Adrenal gland (tissue), 12 donors: ENCODE results near the gene PCDH9. TPM values are rescaled to one million over a fixed set of nuclear protein-coding genes. Genes with fewer than 3 reads are reported as not detected.

ENCODE experiments used
- DNase-seq, 7 donors: peaks; one replicate each; pipeline ENCODE4 v3.0.0-alpha.2; 2019 to 2020
- H3K27ac ChIP-seq, 5 donors: fragments of 200-600 bp; sonication (generic) in 4 of 5; 1 replicate in 3 of 5; 2 replicates in 2 of 5; pipeline versions ENCODE4 v1.5.1 to v1.8.0; 2016 to 2020; ENCODE audit warnings: mild to moderate bottlenecking in 1 of 5
- H3K27me3 ChIP-seq: fragments of 200-600 bp; 2 replicates; pipeline ENCODE4 v1.8.0; 2021
- H3K36me3 ChIP-seq, 2 donors: fragments of 200-600 bp; replicated peaks in 1 of 2; 1 replicate in 1 of 2; 2 replicates in 1 of 2; pipeline versions ENCODE4 v1.5.1 to v1.8.0; 2018 to 2022
- H3K4me1 ChIP-seq, 2 donors: fragments of 200-600 bp; replicated peaks in 1 of 2; 1 replicate in 1 of 2; 2 replicates in 1 of 2; pipeline versions ENCODE4 v1.5.1 to v1.8.0; 2018 to 2021
- H3K4me3 ChIP-seq, 4 donors: fragments of 200-600 bp; sonication (generic) in 3 of 4; one replicate each; pipeline ENCODE4 v1.5.1; 2016 to 2018
- H3K9me3 ChIP-seq, 3 donors: fragments of 200-600 bp; sonication (generic) in 1 of 3; replicated peaks in 1 of 3; 1 replicate in 2 of 3; 2 replicates in 1 of 3; pipeline versions ENCODE4 v1.5.1 to v1.8.0; 2016 to 2021
- POLR2A ChIP-seq, 2 donors: fragments of 450-650 bp; IDR thresholded peaks; one replicate each; pipeline ENCODE4 v1.6.1; 2017; ENCODE audit warnings: antibody characterized with exemption in 2 of 2, mild to moderate bottlenecking in 2 of 2, moderate library complexity in 1 of 2
- WGBS, 4 donors: extraction: QIAGEN DNeasy Blood & Tissue Kit in 2 of 4; methylation state at CpG; one replicate each; pipeline versions ENCODE4 v1.1.5 to v1.1.7; 2013 to 2017; 5-methylcytosine and 5-hydroxymethylcytosine counted together
- intact Hi-C, 2 donors: fragments of 100-400 bp; cut with DNase I; formaldehyde crosslinking; loops; one replicate each; pipeline versions ENCODE4 v1.14.1 to v1.15.0; 2022 to 2023
- polyA plus RNA-seq, 3 donors: library from polyadenylated mRNA; stranded (reverse); fragments of 200-250 nt in 2 of 3; fragments of 350-450 nt in 1 of 3; fragmentation: Illumina TruSeq in 1 of 3; extraction: RNeasy Lipid Tissue Mini Kit (QIAGEN cat#74804) in 1 of 3; gene quantifications; one replicate each; pipeline ENCODE4 v1.2.3, GENCODE V29; 2013 to 2014
- total RNA-seq, 9 donors: library from RNA; depleted of rRNA in 4 of 9; stranded (reverse); fragments of >200 nt in 4 of 9; fragments of 120-200 nt in 1 of 9; fragmentation: NEBNext Ultra II Directional in 1 of 9; extraction: Animal tissue kit (Norgen Biotek cat#: 25700) in 1 of 9; gene quantifications; one replicate each; pipeline versions ENCODE4 v1.1.0 to v1.2.4, GENCODE V29; 2013 to 2023
- TF ChIP-seq, protein P1 (sequence below), 6 experiments: fragments of 450-650 bp in 4 of 6; fragments of 200-600 bp in 2 of 6; sonication (generic) in 1 of 6; IDR thresholded peaks; 1 replicate in 5 of 6; 2 replicates in 1 of 6; pipeline versions ENCODE4 v1.5.1 to v1.8.0; 2016 to 2021; ENCODE audit warnings: antibody characterized with exemption in 6 of 6, mild to moderate bottlenecking in 2 of 6, moderate library complexity in 1 of 6
- donor health status: healthy with polysubstance abuse.
- donor health status: Bipolar disorder and iron deficiency.
- donor health status: DM: yes; HTN: yes; CAD: no.
- donor health status: DM: no; HTN: no; CAD: no.
- donor health status: DM: no; HTN: no; CAD: no.
- donor health status: DM: yes; HTN: yes; CAD: no.

Gene PCDH9
- total and polyA plus RNA-seq, 12 donors, result 0.71 to 10.9 (median 3.6) TPM

DNA sequence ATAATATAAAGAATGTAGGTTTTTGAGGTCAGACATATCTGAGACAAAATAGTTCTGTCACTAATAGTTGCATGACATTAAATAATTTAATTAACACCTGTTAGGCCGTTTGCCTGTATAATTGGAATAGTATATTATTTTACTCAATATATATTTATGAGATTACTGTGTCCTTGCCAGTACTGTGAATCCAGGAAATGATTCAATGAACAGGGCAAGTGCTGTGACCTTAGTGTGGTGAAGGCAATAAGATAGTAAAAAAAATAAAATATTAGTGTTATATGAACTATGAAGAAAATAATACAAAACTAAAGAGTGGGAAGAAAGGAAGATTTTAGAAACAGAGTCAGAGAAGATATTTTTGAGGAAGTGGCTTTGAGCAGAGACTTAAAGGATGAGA, 403.7 kb downstream of the PCDH9 start:
- no peak overlapping the region for H3K27ac ChIP-seq
- intact Hi-C loops, result no loop called here
- TF ChIP-seq, protein P1, sequence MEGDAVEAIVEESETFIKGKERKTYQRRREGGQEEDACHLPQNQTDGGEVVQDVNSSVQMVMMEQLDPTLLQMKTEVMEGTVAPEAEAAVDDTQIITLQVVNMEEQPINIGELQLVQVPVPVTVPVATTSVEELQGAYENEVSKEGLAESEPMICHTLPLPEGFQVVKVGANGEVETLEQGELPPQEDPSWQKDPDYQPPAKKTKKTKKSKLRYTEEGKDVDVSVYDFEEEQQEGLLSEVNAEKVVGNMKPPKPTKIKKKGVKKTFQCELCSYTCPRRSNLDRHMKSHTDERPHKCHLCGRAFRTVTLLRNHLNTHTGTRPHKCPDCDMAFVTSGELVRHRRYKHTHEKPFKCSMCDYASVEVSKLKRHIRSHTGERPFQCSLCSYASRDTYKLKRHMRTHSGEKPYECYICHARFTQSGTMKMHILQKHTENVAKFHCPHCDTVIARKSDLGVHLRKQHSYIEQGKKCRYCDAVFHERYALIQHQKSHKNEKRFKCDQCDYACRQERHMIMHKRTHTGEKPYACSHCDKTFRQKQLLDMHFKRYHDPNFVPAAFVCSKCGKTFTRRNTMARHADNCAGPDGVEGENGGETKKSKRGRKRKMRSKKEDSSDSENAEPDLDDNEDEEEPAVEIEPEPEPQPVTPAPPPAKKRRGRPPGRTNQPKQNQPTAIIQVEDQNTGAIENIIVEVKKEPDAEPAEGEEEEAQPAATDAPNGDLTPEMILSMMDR (IDR thresholded peaks at IDR 0.05), result no peak
- no peaks in the 10 kb centered on the region for H3K9me3 ChIP-seq
- no peak for DNase-seq
- WGBS, 4 donors, result 20 to 28% (median 22%) methylated on average over 1 of the region's 1 CpG
- no peaks in the 10 kb centered on the region for H3K36me3 ChIP-seq
- H3K4me3 ChIP-seq, result no peak overlapping the region
- H3K27me3 ChIP-seq, result no peaks in the 10 kb centered on the region
- H3K4me1 ChIP-seq, result no peaks in the 10 kb centered on the region

DNA sequence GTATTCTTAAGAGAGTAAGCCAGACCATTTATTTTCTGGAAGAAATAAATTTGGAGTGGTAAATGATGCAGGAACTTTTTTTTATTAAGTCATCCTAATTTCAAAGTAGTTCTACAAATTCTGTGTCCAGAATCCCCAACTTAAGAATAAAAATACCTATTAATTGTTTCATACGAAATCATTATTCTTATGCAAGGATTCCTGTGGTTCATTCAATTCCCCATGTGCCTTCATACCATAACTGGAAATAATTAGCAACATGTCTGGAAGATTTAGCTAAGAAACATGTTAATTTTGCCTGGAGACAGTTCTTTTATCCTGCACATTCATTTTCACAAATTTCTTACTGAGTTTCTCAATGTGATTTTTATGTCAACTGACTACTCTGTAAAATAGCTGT, 408.6 kb downstream of the PCDH9 start:
- 32 to 73% (median 65%) methylated on average over 1 of the region's 1 CpG for WGBS, 4 donors
- no peak overlapping the region for H3K27ac ChIP-seq
- no peaks in the 10 kb centered on the region for H3K36me3 ChIP-seq
- TF ChIP-seq POLR2A (IDR thresholded peaks at IDR 0.05), result no peak
- TF ChIP-seq, protein P1 (IDR thresholded peaks at IDR 0.05), result no peak
- no peak for DNase-seq
- no peaks in the 10 kb centered on the region for H3K27me3 ChIP-seq
- intact Hi-C loops, result no loop called here
- no peaks in the 10 kb centered on the region for H3K4me1 ChIP-seq
- no peak overlapping the region for H3K4me3 ChIP-seq
- H3K9me3 ChIP-seq, result no peaks in the 10 kb centered on the region

DNA sequence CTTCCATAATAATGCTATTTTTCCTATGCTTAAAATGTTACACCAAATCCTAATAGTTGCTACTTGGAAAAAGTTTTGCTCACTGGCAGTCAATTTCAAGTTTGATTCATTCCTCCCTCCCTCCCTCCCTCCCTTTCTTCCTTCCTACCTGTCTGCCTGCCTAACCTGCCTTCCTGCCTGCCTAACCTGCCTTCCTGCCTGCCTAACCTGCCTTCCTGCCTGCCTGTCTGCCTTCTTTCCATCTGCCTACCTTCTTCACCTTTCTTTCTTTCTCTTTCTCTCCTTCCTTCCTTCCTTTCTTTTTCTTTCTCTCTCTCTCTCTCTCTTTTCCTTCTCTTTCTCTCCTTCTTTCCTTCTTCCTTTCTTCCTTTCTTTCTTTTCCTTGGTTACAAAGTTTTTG, 418.7 kb downstream of the PCDH9 start:
- H3K9me3 ChIP-seq, result peaks cover 0 to 5% (median 0%) of the 10 kb centered on the region in 3 donors
- TF ChIP-seq POLR2A (IDR thresholded peaks at IDR 0.05), result no peak
- TF ChIP-seq, protein P1 (IDR thresholded peaks at IDR 0.05), result no peak
- DNase-seq, result no peak
- no peaks in the 10 kb centered on the region for H3K27me3 ChIP-seq
- H3K36me3 ChIP-seq, result no peaks in the 10 kb centered on the region
- no peak overlapping the region for H3K4me3 ChIP-seq
- intact Hi-C loops, result no loop called here
- no peak overlapping the region for H3K27ac ChIP-seq
- H3K4me1 ChIP-seq, result no peaks in the 10 kb centered on the region

DNA sequence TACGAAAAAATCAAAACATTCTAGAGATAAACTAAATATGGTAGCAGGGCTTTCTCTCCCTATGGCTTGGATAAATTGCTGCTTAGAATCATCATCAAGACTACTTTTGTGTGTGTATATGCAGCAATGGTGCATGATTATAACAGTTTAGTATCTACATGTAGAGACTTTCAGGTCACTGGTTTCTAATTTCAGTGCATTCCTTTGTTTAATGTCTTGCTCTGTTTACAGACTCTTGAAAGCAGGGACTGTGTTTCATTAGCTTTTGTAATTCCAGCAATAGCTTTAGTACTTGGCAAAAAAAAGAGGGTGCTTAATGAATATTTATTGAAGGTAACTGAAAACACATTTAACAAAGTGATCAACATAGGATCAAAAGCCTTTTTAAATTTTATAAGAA, 420.7 kb downstream of the PCDH9 start:
- Histone ChIP-seq H3K4me3 (no peak overlapping the region), H3K9me3 (peaks cover 0 to 5% (median 0%) of the 10 kb centered on the region in 3 donors), H3K27ac (no peak overlapping the region), H3K4me1 (peaks cover 0 to 6% of the 10 kb centered on the region in 2 donors), H3K27me3 (no peaks in the 10 kb centered on the region), H3K36me3 (no peaks in the 10 kb centered on the region)
- no peak for TF ChIP-seq POLR2A (IDR thresholded peaks at IDR 0.05)
- TF ChIP-seq, protein P1 (IDR thresholded peaks at IDR 0.05), result no peak
- intact Hi-C loops, result no loop called here
- 74 to 92% (median 83%) methylated on average over 1 of the region's 1 CpG for WGBS, 4 donors
- DNase-seq, result no peak
